ENCODE data around the gene FTL. TPM values are rescaled to one million over a fixed set of nuclear protein-coding genes. Genes with fewer than 3 reads are reported as not detected.

The FTL gene
- total RNA-seq, 1 experiment from 2014 or later = 1,245 TPM

- no peak overlapping the region for H4K5ac ChIP-seq (ENCODE audit: insufficient read length, low read depth, low read length)
- H3K23ac ChIP-seq (ENCODE audit: insufficient read length, low read depth, low read length) = no peak overlapping the region
- H3T11ph ChIP-seq (ENCODE audit: low read length) = no peak overlapping the region
- no peak overlapping the region for H2BK5ac ChIP-seq (ENCODE audit: insufficient read length, low read length)
- H3K4ac ChIP-seq (ENCODE audit: low read depth, low read length) = no peak overlapping the region
- peaks cover 3% of the 10 kb centered on the region for H4K20me1 ChIP-seq (ENCODE audit: control insufficient read depth, insufficient read depth, insufficient read length)
- Mint-ChIP-seq H3K9me3 (peaks cover 0 to 5% of the 10 kb centered on the region in 2 experiments; a peak in 2 of 5 replicates), H3K27ac (peak overlapping the region in 2 of 3 experiments; percentile 9 to 83; a peak in 3 of 7 replicates), H3K4me1 (peaks cover 29 to 34% of the 10 kb centered on the region in 2 experiments), H3K27me3 (ENCODE audit: low read depth) (peaks cover 2% of the 10 kb centered on the region; the same call in 1 of the 2 replicates), H3K36me3 (ENCODE audit: insufficient read depth in 1 of 3, low read depth in 3 of 3) (peaks cover 17 to 57% (median 46%) of the 10 kb centered on the region in 3 experiments; a peak in 6 of 7 replicates), H3K4me3 (peak overlapping the region in 1 of 2 experiments; percentile 55; a peak in 2 of 5 replicates)
- no peak overlapping the region for H3K56ac ChIP-seq (ENCODE audit: insufficient read length, low read depth, low read length)
- no peak overlapping the region for H2AFZ ChIP-seq (ENCODE audit: low read length)
- no peak overlapping the region for H2BK120ac ChIP-seq (ENCODE audit: low read depth, low read length, poor library complexity, severe bottlenecking)
- no peak overlapping the region for H3K4me2 ChIP-seq (ENCODE audit: insufficient read depth, insufficient read length, low read length)
- H2BK12ac ChIP-seq (ENCODE audit: insufficient read length, low read depth, low read length) = no peak overlapping the region
- H3K79me2 ChIP-seq (ENCODE audit: insufficient read depth, low read length) = no peaks in the 10 kb centered on the region
- H4K91ac ChIP-seq (ENCODE audit: insufficient read length, low read depth, low read length) = no peak overlapping the region
- no peak overlapping the region for H3K18ac ChIP-seq (ENCODE audit: insufficient read length, low read depth, low read length)
- no peaks in the 10 kb centered on the region; the same call in 1 of the 2 replicates for H3K4me1 ChIP-seq (ENCODE audit: insufficient read depth, low read length)
- no peak overlapping the region for H2BK20ac ChIP-seq (ENCODE audit: low read depth, low read length, poor library complexity, severe bottlenecking)
- no peak overlapping the region for H2AK5ac ChIP-seq (ENCODE audit: insufficient read length, low read length)
- no peak overlapping the region for H4K8ac ChIP-seq (replicated peaks; ENCODE audit: insufficient read length, low read depth, low read length)
- no peak overlapping the region for H3K9ac ChIP-seq (ENCODE audit: extremely low read depth, insufficient read length, low read length)
- DNase-seq = no peak
- H3K27ac ChIP-seq (ENCODE audit: insufficient read length, low read depth, low read length) = no peak overlapping the region
- H3K27me3 ChIP-seq (ENCODE audit: insufficient read depth, low read length) = no peaks in the 10 kb centered on the region
- TF ChIP-seq CTCF (conservative IDR thresholded peaks at IDR 0.05) = no peak
- H2BK15ac ChIP-seq (ENCODE audit: low read depth, low read length) = no peak overlapping the region
- peaks cover 3% of the 10 kb centered on the region for H3K79me1 ChIP-seq (ENCODE audit: insufficient read depth, low read depth, low read length, poor library complexity, severe bottlenecking)
- no CpG with 5 or more reads among the region's 19 CpGs for WGBS (ENCODE audit: extremely low coverage, insufficient read length, low lambda C conversion rate)
- no peaks in the 10 kb centered on the region for H3K9me3 ChIP-seq (ENCODE audit: control insufficient read depth, low read depth, low read length)
- H3K23me2 ChIP-seq (ENCODE audit: insufficient read length, low read depth, low read length, poor library complexity, severe bottlenecking) = peaks cover 12% of the 10 kb centered on the region
- H3K14ac ChIP-seq (ENCODE audit: insufficient read depth, low read length) = no peak overlapping the region
Measured at GRCh38 chr19:48961051-48961649, 4.0 kb upstream of the FTL start.

All from H9 (cell line).